ENCODE data around the gene IL16.

Gene IL16

DNA sequence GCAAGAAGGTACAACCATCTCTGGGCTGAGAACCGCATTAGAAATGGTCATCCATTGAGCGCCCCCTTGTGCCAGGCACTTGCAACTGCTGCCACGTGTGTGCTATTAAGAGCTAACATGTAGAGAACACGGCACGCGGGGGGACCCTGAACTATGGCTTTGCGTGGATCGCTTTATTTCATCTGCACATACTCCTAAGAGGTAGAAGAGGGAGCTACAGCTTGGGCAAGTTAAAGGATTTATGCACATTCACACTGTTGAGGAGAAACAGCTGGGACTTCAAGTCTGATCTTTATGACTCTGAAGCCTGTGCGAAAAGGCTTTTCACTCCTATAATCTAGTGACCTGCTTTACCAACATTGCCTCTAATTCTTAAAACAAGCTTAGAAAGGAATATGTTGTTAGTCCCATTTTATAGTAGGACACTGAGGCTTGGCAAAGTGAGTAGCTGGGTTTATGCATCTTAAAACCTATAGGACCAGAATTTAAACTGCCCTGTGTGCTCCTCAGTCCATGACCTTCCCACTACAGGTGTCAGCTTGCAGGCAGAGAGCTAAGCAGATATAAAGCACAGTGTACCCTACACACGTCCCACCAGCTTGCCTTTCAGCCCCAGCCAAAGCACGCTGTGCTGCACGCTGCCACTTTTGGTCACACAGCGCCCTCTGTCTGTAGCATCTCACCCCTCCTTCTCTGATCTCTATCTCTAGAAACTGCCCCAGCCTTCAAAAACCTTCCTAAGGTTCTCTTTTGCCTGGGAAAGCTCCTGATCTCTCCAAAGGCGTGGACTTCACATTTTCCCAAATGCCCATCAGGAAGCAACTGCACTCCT lies 69.5 kb downstream of the IL16 start:
- TF ChIP-seq SIN3A (IDR thresholded peaks at IDR 0.05; ENCODE audit: borderline replicate concordance, insufficient read depth, low read length) (no peak), FOXP2 (optimal IDR thresholded peaks at IDR 0.05; ENCODE audit: borderline replicate concordance, extremely low read depth, extremely low read length, insufficient read depth) (no peak), TAF1 (IDR thresholded peaks at IDR 0.05; ENCODE audit: borderline replicate concordance, insufficient read depth, low read length) (no peak), POLR2AphosphoS5 (IDR thresholded peaks at IDR 0.05; ENCODE audit: low read depth, low read length) (no peak)
- TF ChIP-seq, protein P1, sequence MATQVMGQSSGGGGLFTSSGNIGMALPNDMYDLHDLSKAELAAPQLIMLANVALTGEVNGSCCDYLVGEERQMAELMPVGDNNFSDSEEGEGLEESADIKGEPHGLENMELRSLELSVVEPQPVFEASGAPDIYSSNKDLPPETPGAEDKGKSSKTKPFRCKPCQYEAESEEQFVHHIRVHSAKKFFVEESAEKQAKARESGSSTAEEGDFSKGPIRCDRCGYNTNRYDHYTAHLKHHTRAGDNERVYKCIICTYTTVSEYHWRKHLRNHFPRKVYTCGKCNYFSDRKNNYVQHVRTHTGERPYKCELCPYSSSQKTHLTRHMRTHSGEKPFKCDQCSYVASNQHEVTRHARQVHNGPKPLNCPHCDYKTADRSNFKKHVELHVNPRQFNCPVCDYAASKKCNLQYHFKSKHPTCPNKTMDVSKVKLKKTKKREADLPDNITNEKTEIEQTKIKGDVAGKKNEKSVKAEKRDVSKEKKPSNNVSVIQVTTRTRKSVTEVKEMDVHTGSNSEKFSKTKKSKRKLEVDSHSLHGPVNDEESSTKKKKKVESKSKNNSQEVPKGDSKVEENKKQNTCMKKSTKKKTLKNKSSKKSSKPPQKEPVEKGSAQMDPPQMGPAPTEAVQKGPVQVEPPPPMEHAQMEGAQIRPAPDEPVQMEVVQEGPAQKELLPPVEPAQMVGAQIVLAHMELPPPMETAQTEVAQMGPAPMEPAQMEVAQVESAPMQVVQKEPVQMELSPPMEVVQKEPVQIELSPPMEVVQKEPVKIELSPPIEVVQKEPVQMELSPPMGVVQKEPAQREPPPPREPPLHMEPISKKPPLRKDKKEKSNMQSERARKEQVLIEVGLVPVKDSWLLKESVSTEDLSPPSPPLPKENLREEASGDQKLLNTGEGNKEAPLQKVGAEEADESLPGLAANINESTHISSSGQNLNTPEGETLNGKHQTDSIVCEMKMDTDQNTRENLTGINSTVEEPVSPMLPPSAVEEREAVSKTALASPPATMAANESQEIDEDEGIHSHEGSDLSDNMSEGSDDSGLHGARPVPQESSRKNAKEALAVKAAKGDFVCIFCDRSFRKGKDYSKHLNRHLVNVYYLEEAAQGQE (IDR thresholded peaks at IDR 0.05; ENCODE audit: insufficient read depth in 1 of 2, low read depth in 2 of 2, low read length in 2 of 2): no peak

DNA sequence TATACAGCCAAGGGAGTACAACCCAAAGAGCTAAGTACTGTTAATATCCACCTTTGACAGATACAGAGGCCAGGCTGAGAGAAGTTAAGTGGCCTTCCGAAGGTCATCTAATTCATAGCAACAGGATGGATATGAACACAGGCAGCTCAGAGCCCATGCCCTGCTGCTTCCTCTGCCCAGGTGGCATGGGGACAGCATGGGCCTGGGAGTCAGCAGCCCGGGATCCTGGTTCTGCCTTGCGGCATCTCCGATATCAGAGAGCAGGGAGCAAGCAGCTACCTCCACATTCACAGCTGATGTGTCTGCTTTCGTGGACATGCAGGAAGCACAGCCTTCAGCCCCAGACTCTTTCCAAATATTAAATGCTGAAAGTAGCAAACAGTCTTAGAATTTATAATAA lies 71.7 kb downstream of the IL16 start:
- no peak for TF ChIP-seq POLR2AphosphoS5 (IDR thresholded peaks at IDR 0.05; ENCODE audit: low read depth, low read length)
- no peak for TF ChIP-seq FOXP2 (optimal IDR thresholded peaks at IDR 0.05; ENCODE audit: borderline replicate concordance, extremely low read depth, extremely low read length, insufficient read depth)
- TF ChIP-seq, protein P1 (IDR thresholded peaks at IDR 0.05; ENCODE audit: insufficient read depth in 1 of 2, low read depth in 2 of 2, low read length in 2 of 2): no peak
- no peak for TF ChIP-seq TAF1 (IDR thresholded peaks at IDR 0.05; ENCODE audit: borderline replicate concordance, insufficient read depth, low read length)
- TF ChIP-seq SIN3A (IDR thresholded peaks at IDR 0.05; ENCODE audit: borderline replicate concordance, insufficient read depth, low read length): no peak

DNA sequence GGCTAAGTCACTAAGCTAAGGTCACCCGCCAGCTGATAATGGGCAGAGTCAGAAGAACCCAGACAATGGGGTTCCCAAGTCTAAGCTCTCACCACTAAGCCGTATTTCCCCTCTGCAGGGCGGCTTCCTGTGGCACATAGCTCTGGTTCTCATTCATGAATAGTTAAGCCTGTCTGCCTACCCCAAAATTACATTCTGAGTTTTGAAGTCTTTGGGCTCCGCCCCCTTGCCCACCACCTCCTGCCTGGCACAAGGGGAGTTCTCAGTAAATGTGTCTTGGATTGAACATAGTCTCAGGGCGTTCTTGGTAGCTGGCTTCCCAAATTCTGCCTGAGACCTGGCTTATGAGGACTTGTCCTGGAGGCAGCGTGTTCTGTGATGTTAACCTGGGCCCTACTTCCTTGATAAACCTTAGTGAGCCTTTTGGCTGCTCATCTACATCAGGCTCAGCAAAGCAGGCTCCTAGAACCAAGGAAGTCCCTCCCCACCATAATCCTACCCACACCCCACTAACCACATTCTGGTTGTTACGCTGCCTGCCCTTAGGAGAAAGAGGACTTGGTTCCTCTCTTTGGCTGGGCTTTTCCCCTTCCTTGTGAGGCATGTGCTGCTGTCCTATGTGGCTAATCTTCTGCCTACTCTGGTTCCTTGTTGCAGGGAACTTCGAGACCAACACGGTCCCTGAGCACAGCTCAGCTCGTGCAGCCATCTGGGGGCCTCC lies 72.4 kb downstream of the IL16 start:
- TF ChIP-seq POLR2AphosphoS5 (IDR thresholded peaks at IDR 0.05; ENCODE audit: low read depth, low read length): no peak
- no peak for TF ChIP-seq FOXP2 (optimal IDR thresholded peaks at IDR 0.05; ENCODE audit: borderline replicate concordance, extremely low read depth, extremely low read length, insufficient read depth)
- TF ChIP-seq, protein P1 (IDR thresholded peaks at IDR 0.05; ENCODE audit: insufficient read depth in 1 of 2, low read depth in 2 of 2, low read length in 2 of 2): no peak
- no peak for TF ChIP-seq SIN3A (IDR thresholded peaks at IDR 0.05; ENCODE audit: borderline replicate concordance, insufficient read depth, low read length)

DNA sequence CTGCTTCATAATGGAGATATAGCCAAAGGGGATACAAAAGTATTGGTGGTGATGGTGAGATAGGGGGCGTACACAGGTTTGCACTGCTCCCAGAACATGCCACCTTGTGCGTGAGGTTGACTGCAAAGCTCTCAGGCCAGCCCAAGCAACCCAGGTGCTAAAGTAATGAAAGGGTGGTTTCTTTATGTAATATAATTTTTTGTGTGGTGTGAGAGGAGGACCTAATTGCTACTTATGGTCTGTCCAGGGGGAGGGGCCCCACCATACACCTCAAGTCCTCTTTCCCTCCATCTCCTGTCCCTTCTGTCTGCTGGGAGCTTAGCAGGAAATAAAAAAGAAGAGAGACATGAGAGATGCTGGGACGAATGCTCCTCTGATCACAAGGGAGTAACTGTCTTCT lies 73.5 kb downstream of the IL16 start:
- TF ChIP-seq, protein P1 (IDR thresholded peaks at IDR 0.05; ENCODE audit: insufficient read depth in 1 of 2, low read depth in 2 of 2, low read length in 2 of 2): no peak
- TF ChIP-seq SIN3A (IDR thresholded peaks at IDR 0.05; ENCODE audit: borderline replicate concordance, insufficient read depth, low read length) (no peak), FOXP2 (optimal IDR thresholded peaks at IDR 0.05; ENCODE audit: borderline replicate concordance, extremely low read depth, extremely low read length, insufficient read depth) (no peak), POLR2AphosphoS5 (IDR thresholded peaks at IDR 0.05; ENCODE audit: low read depth, low read length) (no peak), TAF1 (IDR thresholded peaks at IDR 0.05; ENCODE audit: borderline replicate concordance, insufficient read depth, low read length) (no peak)
